GM23338 (cell line): Measurements from ENCODE around the gene ADAMTSL5.

Experiments used
- CREB1 ChIP-seq: fragments of 250-450 bp; sonication (Bioruptor Pico); IDR thresholded peaks from 2 replicates; pipeline ENCODE4 v1.5.0; 2020; ENCODE audit warnings: low read depth, mild to moderate bottlenecking, moderate library complexity
- EZH2 ChIP-seq: fragments of 200-600 bp; sonication (generic); IDR thresholded peaks from one replicate; pipeline ENCODE4 v1.8.0; 2017; ENCODE audit warnings: antibody characterized with exemption, mild to moderate bottlenecking, low read depth; ENCODE audit not compliant: unreplicated experiment
- EZH2phosphoT487 ChIP-seq: fragments of 200-600 bp; sonication (generic); IDR thresholded peaks from one replicate; pipeline ENCODE4 v1.8.1; 2018; ENCODE audit warnings: antibody characterized with exemption; ENCODE audit not compliant: unreplicated experiment
- JUNB ChIP-seq: IDR thresholded peaks from one replicate; pipeline ENCODE4 v1.6.1; 2016; ENCODE audit warnings: antibody characterized with exemption; ENCODE audit not compliant: unreplicated experiment
- POLR2AphosphoS5 ChIP-seq: IDR thresholded peaks from 2 replicates; pipeline ENCODE4 v1.6.1; 2016; ENCODE audit warnings: antibody characterized with exemption, low read depth
- REST ChIP-seq: IDR thresholded peaks from one replicate; pipeline ENCODE4 v1.6.1; 2018; ENCODE audit warnings: antibody characterized with exemption; ENCODE audit not compliant: unreplicated experiment
- ZNF114 ChIP-seq: fragments of 250-450 bp; sonication (Bioruptor Pico); IDR thresholded peaks from 2 replicates; pipeline ENCODE4 v1.5.0; 2020; ENCODE audit warnings: mild to moderate bottlenecking, moderate library complexity
- ZNF331 ChIP-seq: fragments of 250-450 bp; sonication (Bioruptor Pico); IDR thresholded peaks from 2 replicates; pipeline ENCODE4 v1.5.0; 2020; ENCODE audit warnings: low read depth, mild to moderate bottlenecking, moderate library complexity
- TF ChIP-seq, protein P1 (sequence below), 2 experiments: fragments of 200-600 bp in 1 of 2; sonication (generic) in 1 of 2; conservative IDR thresholded peaks; 2 replicates each; pipeline versions ENCODE4 v1.5.1 to v1.6.1; 2016 to 2017; ENCODE audit warnings: antibody characterized with exemption in 2 of 2, low read depth in 2 of 2, mild to moderate bottlenecking in 2 of 2, moderate library complexity in 1 of 2
- TF ChIP-seq, protein P2 (sequence below): fragments of 250-450 bp; sonication (Bioruptor Pico); IDR thresholded peaks from 2 replicates; pipeline ENCODE4 v1.5.0; 2020; ENCODE audit warnings: mild to moderate bottlenecking, moderate library complexity

GRCh38 chr19:1503925-1504773 lies 8.7 kb downstream of the ADAMTSL5 start:
- TF ChIP-seq, protein P1, sequence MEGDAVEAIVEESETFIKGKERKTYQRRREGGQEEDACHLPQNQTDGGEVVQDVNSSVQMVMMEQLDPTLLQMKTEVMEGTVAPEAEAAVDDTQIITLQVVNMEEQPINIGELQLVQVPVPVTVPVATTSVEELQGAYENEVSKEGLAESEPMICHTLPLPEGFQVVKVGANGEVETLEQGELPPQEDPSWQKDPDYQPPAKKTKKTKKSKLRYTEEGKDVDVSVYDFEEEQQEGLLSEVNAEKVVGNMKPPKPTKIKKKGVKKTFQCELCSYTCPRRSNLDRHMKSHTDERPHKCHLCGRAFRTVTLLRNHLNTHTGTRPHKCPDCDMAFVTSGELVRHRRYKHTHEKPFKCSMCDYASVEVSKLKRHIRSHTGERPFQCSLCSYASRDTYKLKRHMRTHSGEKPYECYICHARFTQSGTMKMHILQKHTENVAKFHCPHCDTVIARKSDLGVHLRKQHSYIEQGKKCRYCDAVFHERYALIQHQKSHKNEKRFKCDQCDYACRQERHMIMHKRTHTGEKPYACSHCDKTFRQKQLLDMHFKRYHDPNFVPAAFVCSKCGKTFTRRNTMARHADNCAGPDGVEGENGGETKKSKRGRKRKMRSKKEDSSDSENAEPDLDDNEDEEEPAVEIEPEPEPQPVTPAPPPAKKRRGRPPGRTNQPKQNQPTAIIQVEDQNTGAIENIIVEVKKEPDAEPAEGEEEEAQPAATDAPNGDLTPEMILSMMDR (conservative IDR thresholded peaks at IDR 0.05; ENCODE audit: low read depth in 2 of 2) = no peak
- no peak for TF ChIP-seq EZH2
- TF ChIP-seq, protein P2, sequence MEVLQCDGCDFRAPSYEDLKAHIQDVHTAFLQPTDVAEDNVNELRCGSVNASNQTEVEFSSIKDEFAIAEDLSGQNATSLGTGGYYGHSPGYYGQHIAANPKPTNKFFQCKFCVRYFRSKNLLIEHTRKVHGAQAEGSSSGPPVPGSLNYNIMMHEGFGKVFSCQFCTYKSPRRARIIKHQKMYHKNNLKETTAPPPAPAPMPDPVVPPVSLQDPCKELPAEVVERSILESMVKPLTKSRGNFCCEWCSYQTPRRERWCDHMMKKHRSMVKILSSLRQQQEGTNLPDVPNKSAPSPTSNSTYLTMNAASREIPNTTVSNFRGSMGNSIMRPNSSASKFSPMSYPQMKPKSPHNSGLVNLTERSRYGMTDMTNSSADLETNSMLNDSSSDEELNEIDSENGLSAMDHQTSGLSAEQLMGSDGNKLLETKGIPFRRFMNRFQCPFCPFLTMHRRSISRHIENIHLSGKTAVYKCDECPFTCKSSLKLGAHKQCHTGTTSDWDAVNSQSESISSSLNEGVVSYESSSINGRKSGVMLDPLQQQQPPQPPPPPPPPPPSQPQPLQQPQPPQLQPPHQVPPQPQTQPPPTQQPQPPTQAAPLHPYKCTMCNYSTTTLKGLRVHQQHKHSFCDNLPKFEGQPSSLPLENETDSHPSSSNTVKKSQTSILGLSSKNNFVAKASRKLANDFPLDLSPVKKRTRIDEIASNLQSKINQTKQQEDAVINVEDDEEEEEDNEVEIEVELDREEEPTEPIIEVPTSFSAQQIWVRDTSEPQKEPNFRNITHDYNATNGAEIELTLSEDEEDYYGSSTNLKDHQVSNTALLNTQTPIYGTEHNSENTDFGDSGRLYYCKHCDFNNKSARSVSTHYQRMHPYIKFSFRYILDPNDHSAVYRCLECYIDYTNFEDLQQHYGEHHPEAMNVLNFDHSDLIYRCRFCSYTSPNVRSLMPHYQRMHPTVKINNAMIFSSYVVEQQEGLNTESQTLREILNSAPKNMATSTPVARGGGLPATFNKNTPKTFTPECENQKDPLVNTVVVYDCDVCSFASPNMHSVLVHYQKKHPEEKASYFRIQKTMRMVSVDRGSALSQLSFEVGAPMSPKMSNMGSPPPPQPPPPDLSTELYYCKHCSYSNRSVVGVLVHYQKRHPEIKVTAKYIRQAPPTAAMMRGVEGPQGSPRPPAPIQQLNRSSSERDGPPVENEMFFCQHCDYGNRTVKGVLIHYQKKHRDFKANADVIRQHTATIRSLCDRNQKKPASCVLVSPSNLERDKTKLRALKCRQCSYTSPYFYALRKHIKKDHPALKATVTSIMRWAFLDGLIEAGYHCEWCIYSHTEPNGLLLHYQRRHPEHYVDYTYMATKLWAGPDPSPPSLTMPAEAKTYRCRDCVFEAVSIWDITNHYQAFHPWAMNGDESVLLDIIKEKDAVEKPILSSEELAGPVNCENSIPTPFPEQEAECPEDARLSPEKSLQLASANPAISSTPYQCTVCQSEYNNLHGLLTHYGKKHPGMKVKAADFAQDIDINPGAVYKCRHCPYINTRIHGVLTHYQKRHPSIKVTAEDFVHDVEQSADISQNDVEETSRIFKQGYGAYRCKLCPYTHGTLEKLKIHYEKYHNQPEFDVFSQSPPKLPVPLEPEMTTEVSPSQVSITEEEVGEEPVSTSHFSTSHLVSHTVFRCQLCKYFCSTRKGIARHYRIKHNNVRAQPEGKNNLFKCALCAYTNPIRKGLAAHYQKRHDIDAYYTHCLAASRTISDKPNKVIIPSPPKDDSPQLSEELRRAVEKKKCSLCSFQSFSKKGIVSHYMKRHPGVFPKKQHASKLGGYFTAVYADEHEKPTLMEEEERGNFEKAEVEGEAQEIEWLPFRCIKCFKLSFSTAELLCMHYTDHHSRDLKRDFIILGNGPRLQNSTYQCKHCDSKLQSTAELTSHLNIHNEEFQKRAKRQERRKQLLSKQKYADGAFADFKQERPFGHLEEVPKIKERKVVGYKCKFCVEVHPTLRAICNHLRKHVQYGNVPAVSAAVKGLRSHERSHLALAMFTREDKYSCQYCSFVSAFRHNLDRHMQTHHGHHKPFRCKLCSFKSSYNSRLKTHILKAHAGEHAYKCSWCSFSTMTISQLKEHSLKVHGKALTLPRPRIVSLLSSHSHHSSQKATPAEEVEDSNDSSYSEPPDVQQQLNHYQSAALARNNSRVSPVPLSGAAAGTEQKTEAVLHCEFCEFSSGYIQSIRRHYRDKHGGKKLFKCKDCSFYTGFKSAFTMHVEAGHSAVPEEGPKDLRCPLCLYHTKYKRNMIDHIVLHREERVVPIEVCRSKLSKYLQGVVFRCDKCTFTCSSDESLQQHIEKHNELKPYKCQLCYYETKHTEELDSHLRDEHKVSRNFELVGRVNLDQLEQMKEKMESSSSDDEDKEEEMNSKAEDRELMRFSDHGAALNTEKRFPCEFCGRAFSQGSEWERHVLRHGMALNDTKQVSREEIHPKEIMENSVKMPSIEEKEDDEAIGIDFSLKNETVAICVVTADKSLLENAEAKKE (CRISPR knock-in tag) = no peak
- no peak for TF ChIP-seq EZH2phosphoT487
- TF ChIP-seq POLR2AphosphoS5 = no peak
- no peak for TF ChIP-seq JUNB
- no peak for TF ChIP-seq CREB1 (CRISPR knock-in tag)
- TF ChIP-seq ZNF331 (CRISPR knock-in tag) = no peak
- TF ChIP-seq ZNF114 (CRISPR knock-in tag) = no peak
- no peak for TF ChIP-seq REST
